H9 (cell line): ENCODE data around the gene INPP5F. TPM values are rescaled to one million over a fixed set of nuclear protein-coding genes. Genes with fewer than 3 reads are reported as not detected.

Experiments used
- DNase-seq: peaks from one replicate; pipeline ENCODE4 v3.0.0-alpha.2; 2017
- H2AFZ ChIP-seq: one replicate; pipeline ENCODE4 v1.6.1; 2013; ENCODE audit warnings: mild to moderate bottlenecking, low read length, control low read depth, moderate library complexity
- H2AK5ac ChIP-seq: 2 replicates; pipeline ENCODE4 v1.6.1; 2013; ENCODE audit warnings: low read length, control low read depth, mixed read lengths; ENCODE audit not compliant: insufficient read length
- H2BK120ac ChIP-seq: one replicate; pipeline ENCODE4 v1.6.1; 2013; ENCODE audit warnings: low read depth, mild to moderate bottlenecking, low read length, control low read depth, inconsistent platforms; ENCODE audit not compliant: poor library complexity, severe bottlenecking
- H2BK12ac ChIP-seq: 2 replicates; pipeline ENCODE4 v1.6.1; 2013; ENCODE audit warnings: low read length, control low read depth, mixed read lengths, low read depth; ENCODE audit not compliant: insufficient read length
- H2BK15ac ChIP-seq: 2 replicates; pipeline ENCODE4 v1.6.1; 2013; ENCODE audit warnings: low read depth, low read length, control low read depth
- H2BK20ac ChIP-seq: one replicate; pipeline ENCODE4 v1.6.1; 2013; ENCODE audit warnings: low read depth, mild to moderate bottlenecking, low read length, control low read depth, inconsistent platforms; ENCODE audit not compliant: poor library complexity, severe bottlenecking
- H2BK5ac ChIP-seq: 2 replicates; pipeline ENCODE4 v1.6.1; 2013; ENCODE audit warnings: low read length, control low read depth, mixed read lengths; ENCODE audit not compliant: insufficient read length
- H3K14ac ChIP-seq: 2 replicates; pipeline ENCODE4 v1.6.1; 2013; ENCODE audit warnings: low read length, control low read depth; ENCODE audit not compliant: insufficient read depth
- H3K18ac ChIP-seq: 2 replicates; pipeline ENCODE4 v1.6.1; 2013; ENCODE audit warnings: low read depth, mild to moderate bottlenecking, mixed read lengths, low read length, control low read depth; ENCODE audit not compliant: insufficient read length
- H3K23ac ChIP-seq: 2 replicates; pipeline ENCODE4 v1.6.1; 2013; ENCODE audit warnings: low read length, control low read depth, mixed read lengths, low read depth; ENCODE audit not compliant: insufficient read length
- H3K23me2 ChIP-seq: 2 replicates; pipeline ENCODE4 v1.6.1; 2013; ENCODE audit warnings: low read depth, mild to moderate bottlenecking, mixed read lengths, low read length, control low read depth; ENCODE audit not compliant: insufficient read length, poor library complexity, severe bottlenecking
- H3K27ac ChIP-seq: 2 replicates; pipeline ENCODE4 v1.5.1; 2013; ENCODE audit warnings: low read length, control low read depth, mixed read lengths, low read depth; ENCODE audit not compliant: insufficient read length
- H3K27me3 ChIP-seq: 2 replicates; pipeline ENCODE4 v1.6.1; 2013; ENCODE audit warnings: low read length, control low read depth, inconsistent platforms; ENCODE audit not compliant: insufficient read depth
- H3K4ac ChIP-seq: 2 replicates; pipeline ENCODE4 v1.6.1; 2013; ENCODE audit warnings: low read depth, mild to moderate bottlenecking, control low read depth, inconsistent platforms, low read length, moderate library complexity
- H3K4me1 ChIP-seq: 2 replicates; pipeline ENCODE4 v1.6.1; 2013; ENCODE audit warnings: low read length, control low read depth, inconsistent platforms; ENCODE audit not compliant: insufficient read depth
- H3K4me2 ChIP-seq: 2 replicates; pipeline ENCODE4 v1.6.1; 2013; ENCODE audit warnings: low read length, control low read depth, mixed read lengths; ENCODE audit not compliant: insufficient read length, insufficient read depth
- H3K56ac ChIP-seq: 2 replicates; pipeline ENCODE4 v1.6.1; 2013; ENCODE audit warnings: low read depth, mild to moderate bottlenecking, mixed read lengths, low read length, control low read depth; ENCODE audit not compliant: insufficient read length
- H3K79me1 ChIP-seq: 2 replicates; pipeline ENCODE4 v1.6.1; 2013; ENCODE audit warnings: low read depth, mild to moderate bottlenecking, moderate library complexity, low read length, control low read depth, inconsistent platforms; ENCODE audit not compliant: insufficient read depth, poor library complexity, severe bottlenecking
- H3K79me2 ChIP-seq: 2 replicates; pipeline ENCODE4 v1.6.1; 2013; ENCODE audit warnings: low read length, control low read depth, inconsistent platforms; ENCODE audit not compliant: insufficient read depth
- H3K9ac ChIP-seq: 2 replicates; pipeline ENCODE4 v1.6.1; 2013; ENCODE audit warnings: low read length, control low read depth, mixed read lengths; ENCODE audit not compliant: insufficient read length; ENCODE audit errors: extremely low read depth
- H3K9me3 ChIP-seq: one replicate; pipeline ENCODE4 v1.6.1; 2013; ENCODE audit warnings: low read depth, low read length, inconsistent platforms; ENCODE audit not compliant: control insufficient read depth
- H3T11ph ChIP-seq: one replicate; pipeline ENCODE4 v1.6.1; 2013; ENCODE audit warnings: mild to moderate bottlenecking, low read length, control low read depth, inconsistent platforms
- H4K20me1 ChIP-seq: one replicate; pipeline ENCODE4 v1.6.1; 2013; ENCODE audit not compliant: control insufficient read depth, insufficient read length, insufficient read depth
- H4K5ac ChIP-seq: 2 replicates; pipeline ENCODE4 v1.6.1; 2013; ENCODE audit warnings: low read depth, mild to moderate bottlenecking, mixed read lengths, low read length, control low read depth; ENCODE audit not compliant: insufficient read length
- H4K8ac ChIP-seq: replicated peaks from 2 replicates; pipeline ENCODE4 v1.6.1; 2013; ENCODE audit warnings: low read length, control low read depth, mixed read lengths, low read depth; ENCODE audit not compliant: insufficient read length
- H4K91ac ChIP-seq: 2 replicates; pipeline ENCODE4 v1.6.1; 2013; ENCODE audit warnings: low read depth, mild to moderate bottlenecking, moderate library complexity, mixed read lengths, low read length, control low read depth; ENCODE audit not compliant: insufficient read length
- H3K27ac Mint-ChIP-seq, 3 experiments: 2 replicates in 2 of 3; 3 replicates in 1 of 3; pipeline ENCODE4 v1.8.0; 2020 to 2021; ENCODE audit warnings: mixed read lengths in 3 of 3, mild to moderate bottlenecking in 1 of 3, moderate library complexity in 1 of 3
- H3K27me3 Mint-ChIP-seq: 2 replicates; pipeline ENCODE4 v1.8.0; 2021; ENCODE audit warnings: low read depth, mild to moderate bottlenecking, moderate library complexity, mixed read lengths
- H3K36me3 Mint-ChIP-seq, 3 experiments: 2 replicates in 2 of 3; 3 replicates in 1 of 3; pipeline ENCODE4 v1.8.0; 2020 to 2021; ENCODE audit warnings: low read depth in 3 of 3, mixed read lengths in 3 of 3; ENCODE audit not compliant: insufficient read depth in 1 of 3
- H3K4me1 Mint-ChIP-seq, 2 experiments: 2 replicates each; pipeline ENCODE4 v1.8.0; 2020; ENCODE audit warnings: mixed read lengths in 2 of 2
- H3K4me3 Mint-ChIP-seq, 2 experiments: 2 replicates in 1 of 2; 3 replicates in 1 of 2; pipeline ENCODE4 v1.8.0; 2020 to 2021; ENCODE audit warnings: mild to moderate bottlenecking in 2 of 2, mixed read lengths in 2 of 2, moderate library complexity in 1 of 2
- H3K9me3 Mint-ChIP-seq, 2 experiments: 2 replicates in 1 of 2; 3 replicates in 1 of 2; pipeline ENCODE4 v1.8.0; 2020; ENCODE audit warnings: mild to moderate bottlenecking in 2 of 2, mixed read lengths in 2 of 2, moderate library complexity in 1 of 2
- CTCF ChIP-seq: fragments of 200-600 bp; sonication (generic); conservative IDR thresholded peaks from 3 replicates; pipeline ENCODE4 v1.8.0; 2021; ENCODE audit warnings: antibody characterized with exemption, mild to moderate bottlenecking
- WGBS: extraction: QIAGEN DNeasy Blood & Tissue Kit; methylation state at CpG from one replicate; pipeline ENCODE4 v1.1.7; 2013; ENCODE audit warnings: missing lambda C conversion rate, low lambda C conversion rate, mixed read lengths; ENCODE audit not compliant: insufficient read length; ENCODE audit errors: extremely low coverage; 5-methylcytosine and 5-hydroxymethylcytosine counted together
- total RNA-seq: library from RNA; stranded (reverse); gene quantifications from 2 replicates; pipeline ENCODE4 v1.2.1, GENCODE V29; 2021

INPP5F gene
- total RNA-seq, 1 experiment from 2014 or later = 108 TPM

GRCh38 chr10:119803264-119803663 lies 77.4 kb downstream of the INPP5F start:
- no peaks in the 10 kb centered on the region for H3K79me2 ChIP-seq
- H4K8ac ChIP-seq = no peak overlapping the region
- Mint-ChIP-seq H3K27ac (no peak overlapping the region), H3K27me3 (no peaks in the 10 kb centered on the region), H3K36me3 (peaks cover 0 to 13% (median 10%) of the 10 kb centered on the region in 3 experiments; a peak in 4 of 7 replicates), H3K4me1 (no peaks in the 10 kb centered on the region), H3K4me3 (no peak overlapping the region), H3K9me3 (no peaks in the 10 kb centered on the region)
- no peak overlapping the region for H2BK20ac ChIP-seq
- no peak overlapping the region for H2BK15ac ChIP-seq
- H2BK5ac ChIP-seq = no peak overlapping the region
- no peak overlapping the region for H3K23ac ChIP-seq
- H2BK120ac ChIP-seq = no peak overlapping the region
- WGBS = no CpG with 5 or more reads among the region's 1 CpG
- no peak overlapping the region for H2AK5ac ChIP-seq
- no peaks in the 10 kb centered on the region for H3K23me2 ChIP-seq
- H3K9ac ChIP-seq = no peak overlapping the region
- H2AFZ ChIP-seq = no peak overlapping the region
- no peak overlapping the region for H4K91ac ChIP-seq
- no peak overlapping the region for H3T11ph ChIP-seq
- DNase-seq = no peak
- no peak for TF ChIP-seq CTCF
- H3K79me1 ChIP-seq = no peaks in the 10 kb centered on the region
- H3K27ac ChIP-seq = no peak overlapping the region
- no peak overlapping the region for H3K4ac ChIP-seq
- no peaks in the 10 kb centered on the region for H3K27me3 ChIP-seq
- H2BK12ac ChIP-seq = no peak overlapping the region
- no peak overlapping the region for H3K4me2 ChIP-seq
- no peaks in the 10 kb centered on the region for H3K4me1 ChIP-seq
- H4K20me1 ChIP-seq = no peaks in the 10 kb centered on the region
- H3K9me3 ChIP-seq = no peaks in the 10 kb centered on the region
- no peak overlapping the region for H3K56ac ChIP-seq
- no peak overlapping the region for H4K5ac ChIP-seq
- H3K18ac ChIP-seq = no peak overlapping the region
- no peak overlapping the region for H3K14ac ChIP-seq
